H9 (cell line): Measurements from ENCODE around the gene SLC25A46. TPM values are rescaled to one million over a fixed set of nuclear protein-coding genes. Genes with fewer than 3 reads are reported as not detected.

ENCODE experiments used
- DNase-seq: peaks from one replicate; pipeline ENCODE4 v3.0.0-alpha.2; 2017
- H2AFZ ChIP-seq: one replicate; pipeline ENCODE4 v1.6.1; 2013; ENCODE audit warnings: mild to moderate bottlenecking, low read length, control low read depth, moderate library complexity
- H2AK5ac ChIP-seq: 2 replicates; pipeline ENCODE4 v1.6.1; 2013; ENCODE audit warnings: low read length, control low read depth, mixed read lengths; ENCODE audit not compliant: insufficient read length
- H2BK120ac ChIP-seq: one replicate; pipeline ENCODE4 v1.6.1; 2013; ENCODE audit warnings: low read depth, mild to moderate bottlenecking, low read length, control low read depth, inconsistent platforms; ENCODE audit not compliant: poor library complexity, severe bottlenecking
- H2BK12ac ChIP-seq: 2 replicates; pipeline ENCODE4 v1.6.1; 2013; ENCODE audit warnings: low read length, control low read depth, mixed read lengths, low read depth; ENCODE audit not compliant: insufficient read length
- H2BK15ac ChIP-seq: 2 replicates; pipeline ENCODE4 v1.6.1; 2013; ENCODE audit warnings: low read depth, low read length, control low read depth
- H2BK20ac ChIP-seq: one replicate; pipeline ENCODE4 v1.6.1; 2013; ENCODE audit warnings: low read depth, mild to moderate bottlenecking, low read length, control low read depth, inconsistent platforms; ENCODE audit not compliant: poor library complexity, severe bottlenecking
- H2BK5ac ChIP-seq: 2 replicates; pipeline ENCODE4 v1.6.1; 2013; ENCODE audit warnings: low read length, control low read depth, mixed read lengths; ENCODE audit not compliant: insufficient read length
- H3K14ac ChIP-seq: 2 replicates; pipeline ENCODE4 v1.6.1; 2013; ENCODE audit warnings: low read length, control low read depth; ENCODE audit not compliant: insufficient read depth
- H3K18ac ChIP-seq: 2 replicates; pipeline ENCODE4 v1.6.1; 2013; ENCODE audit warnings: low read depth, mild to moderate bottlenecking, mixed read lengths, low read length, control low read depth; ENCODE audit not compliant: insufficient read length
- H3K23ac ChIP-seq: 2 replicates; pipeline ENCODE4 v1.6.1; 2013; ENCODE audit warnings: low read length, control low read depth, mixed read lengths, low read depth; ENCODE audit not compliant: insufficient read length
- H3K23me2 ChIP-seq: 2 replicates; pipeline ENCODE4 v1.6.1; 2013; ENCODE audit warnings: low read depth, mild to moderate bottlenecking, mixed read lengths, low read length, control low read depth; ENCODE audit not compliant: insufficient read length, poor library complexity, severe bottlenecking
- H3K27ac ChIP-seq: 2 replicates; pipeline ENCODE4 v1.5.1; 2013; ENCODE audit warnings: low read length, control low read depth, mixed read lengths, low read depth; ENCODE audit not compliant: insufficient read length
- H3K27me3 ChIP-seq: 2 replicates; pipeline ENCODE4 v1.6.1; 2013; ENCODE audit warnings: low read length, control low read depth, inconsistent platforms; ENCODE audit not compliant: insufficient read depth
- H3K4ac ChIP-seq: 2 replicates; pipeline ENCODE4 v1.6.1; 2013; ENCODE audit warnings: low read depth, mild to moderate bottlenecking, control low read depth, inconsistent platforms, low read length, moderate library complexity
- H3K4me1 ChIP-seq: 2 replicates; pipeline ENCODE4 v1.6.1; 2013; ENCODE audit warnings: low read length, control low read depth, inconsistent platforms; ENCODE audit not compliant: insufficient read depth
- H3K4me2 ChIP-seq: 2 replicates; pipeline ENCODE4 v1.6.1; 2013; ENCODE audit warnings: low read length, control low read depth, mixed read lengths; ENCODE audit not compliant: insufficient read length, insufficient read depth
- H3K56ac ChIP-seq: 2 replicates; pipeline ENCODE4 v1.6.1; 2013; ENCODE audit warnings: low read depth, mild to moderate bottlenecking, mixed read lengths, low read length, control low read depth; ENCODE audit not compliant: insufficient read length
- H3K79me1 ChIP-seq: 2 replicates; pipeline ENCODE4 v1.6.1; 2013; ENCODE audit warnings: low read depth, mild to moderate bottlenecking, moderate library complexity, low read length, control low read depth, inconsistent platforms; ENCODE audit not compliant: insufficient read depth, poor library complexity, severe bottlenecking
- H3K79me2 ChIP-seq: 2 replicates; pipeline ENCODE4 v1.6.1; 2013; ENCODE audit warnings: low read length, control low read depth, inconsistent platforms; ENCODE audit not compliant: insufficient read depth
- H3K9ac ChIP-seq: 2 replicates; pipeline ENCODE4 v1.6.1; 2013; ENCODE audit warnings: low read length, control low read depth, mixed read lengths; ENCODE audit not compliant: insufficient read length; ENCODE audit errors: extremely low read depth
- H3K9me3 ChIP-seq: one replicate; pipeline ENCODE4 v1.6.1; 2013; ENCODE audit warnings: low read depth, low read length, inconsistent platforms; ENCODE audit not compliant: control insufficient read depth
- H3T11ph ChIP-seq: one replicate; pipeline ENCODE4 v1.6.1; 2013; ENCODE audit warnings: mild to moderate bottlenecking, low read length, control low read depth, inconsistent platforms
- H4K20me1 ChIP-seq: one replicate; pipeline ENCODE4 v1.6.1; 2013; ENCODE audit not compliant: control insufficient read depth, insufficient read length, insufficient read depth
- H4K5ac ChIP-seq: 2 replicates; pipeline ENCODE4 v1.6.1; 2013; ENCODE audit warnings: low read depth, mild to moderate bottlenecking, mixed read lengths, low read length, control low read depth; ENCODE audit not compliant: insufficient read length
- H4K8ac ChIP-seq: replicated peaks from 2 replicates; pipeline ENCODE4 v1.6.1; 2013; ENCODE audit warnings: low read length, control low read depth, mixed read lengths, low read depth; ENCODE audit not compliant: insufficient read length
- H4K91ac ChIP-seq: 2 replicates; pipeline ENCODE4 v1.6.1; 2013; ENCODE audit warnings: low read depth, mild to moderate bottlenecking, moderate library complexity, mixed read lengths, low read length, control low read depth; ENCODE audit not compliant: insufficient read length
- H3K27ac Mint-ChIP-seq, 3 experiments: 2 replicates in 2 of 3; 3 replicates in 1 of 3; pipeline ENCODE4 v1.8.0; 2020 to 2021; ENCODE audit warnings: mixed read lengths in 3 of 3, mild to moderate bottlenecking in 1 of 3, moderate library complexity in 1 of 3
- H3K27me3 Mint-ChIP-seq: 2 replicates; pipeline ENCODE4 v1.8.0; 2021; ENCODE audit warnings: low read depth, mild to moderate bottlenecking, moderate library complexity, mixed read lengths
- H3K36me3 Mint-ChIP-seq, 3 experiments: 2 replicates in 2 of 3; 3 replicates in 1 of 3; pipeline ENCODE4 v1.8.0; 2020 to 2021; ENCODE audit warnings: low read depth in 3 of 3, mixed read lengths in 3 of 3; ENCODE audit not compliant: insufficient read depth in 1 of 3
- H3K4me1 Mint-ChIP-seq, 2 experiments: 2 replicates each; pipeline ENCODE4 v1.8.0; 2020; ENCODE audit warnings: mixed read lengths in 2 of 2
- H3K4me3 Mint-ChIP-seq, 2 experiments: 2 replicates in 1 of 2; 3 replicates in 1 of 2; pipeline ENCODE4 v1.8.0; 2020 to 2021; ENCODE audit warnings: mild to moderate bottlenecking in 2 of 2, mixed read lengths in 2 of 2, moderate library complexity in 1 of 2
- H3K9me3 Mint-ChIP-seq, 2 experiments: 2 replicates in 1 of 2; 3 replicates in 1 of 2; pipeline ENCODE4 v1.8.0; 2020; ENCODE audit warnings: mild to moderate bottlenecking in 2 of 2, mixed read lengths in 2 of 2, moderate library complexity in 1 of 2
- CTCF ChIP-seq: fragments of 200-600 bp; sonication (generic); conservative IDR thresholded peaks from 3 replicates; pipeline ENCODE4 v1.8.0; 2021; ENCODE audit warnings: antibody characterized with exemption, mild to moderate bottlenecking
- WGBS: extraction: QIAGEN DNeasy Blood & Tissue Kit; methylation state at CpG from one replicate; pipeline ENCODE4 v1.1.7; 2013; ENCODE audit warnings: missing lambda C conversion rate, low lambda C conversion rate, mixed read lengths; ENCODE audit not compliant: insufficient read length; ENCODE audit errors: extremely low coverage; 5-methylcytosine and 5-hydroxymethylcytosine counted together
- total RNA-seq: library from RNA; stranded (reverse); gene quantifications from 2 replicates; pipeline ENCODE4 v1.2.1, GENCODE V29; 2021

Gene SLC25A46
- total RNA-seq, 1 experiment from 2014 or later: 26.0 TPM

GRCh38 chr5:110760158-110760557 lies 21.4 kb downstream of the SLC25A46 start:
- no peaks in the 10 kb centered on the region for H3K27me3 ChIP-seq
- H3K56ac ChIP-seq: no peak overlapping the region
- H2BK120ac ChIP-seq: no peak overlapping the region
- H3K27me3 Mint-ChIP-seq: no peaks in the 10 kb centered on the region
- H3K79me2 ChIP-seq: no peaks in the 10 kb centered on the region
- no peak overlapping the region for H3K4me3 Mint-ChIP-seq
- H4K5ac ChIP-seq: no peak overlapping the region
- no peak overlapping the region for H3K18ac ChIP-seq
- H4K91ac ChIP-seq: no peak overlapping the region
- H3K4ac ChIP-seq: no peak overlapping the region
- no peak for DNase-seq
- no peak overlapping the region for H2BK12ac ChIP-seq
- no peaks in the 10 kb centered on the region for H3K79me1 ChIP-seq
- no peaks in the 10 kb centered on the region for H3K9me3 Mint-ChIP-seq
- H3K27ac ChIP-seq: no peak overlapping the region
- H3K36me3 Mint-ChIP-seq: peaks cover 0 to 11% (median 0%) of the 10 kb centered on the region in 3 experiments; a peak in 1 of 7 replicates
- no peaks in the 10 kb centered on the region for H3K4me1 Mint-ChIP-seq
- TF ChIP-seq CTCF: no peak
- H3K23me2 ChIP-seq: no peaks in the 10 kb centered on the region
- H4K8ac ChIP-seq: no peak overlapping the region
- no CpG with 5 or more reads among the region's 1 CpG for WGBS
- no peak overlapping the region for H3K4me2 ChIP-seq
- no peak overlapping the region for H2BK20ac ChIP-seq
- no peak overlapping the region for H2AK5ac ChIP-seq
- no peaks in the 10 kb centered on the region for H3K4me1 ChIP-seq
- no peaks in the 10 kb centered on the region for H4K20me1 ChIP-seq
- no peak overlapping the region for H2BK15ac ChIP-seq
- no peak overlapping the region for H2BK5ac ChIP-seq
- H3K23ac ChIP-seq: no peak overlapping the region
- H2AFZ ChIP-seq: no peak overlapping the region
- H3K9me3 ChIP-seq: no peaks in the 10 kb centered on the region
- no peak overlapping the region for H3K9ac ChIP-seq
- no peak overlapping the region for H3K27ac Mint-ChIP-seq
- H3K14ac ChIP-seq: no peak overlapping the region
- H3T11ph ChIP-seq: no peak overlapping the region
